SK-N-DZ (cell line): ENCODE results near the gene KRTAP5-1.

ENCODE experiments used
- DNase-seq: peaks from one replicate; pipeline ENCODE4 v3.0.0-alpha.2; 2015; ENCODE audit warnings: low spot score

Gene KRTAP5-1

GRCh38 chr11:1545432-1545831 is 39.7 kb downstream of the KRTAP5-1 start:
- no peak for DNase-seq

- no peak for DNase-seq
These were observed 40.5 kb downstream of the KRTAP5-1 start for GRCh38 chr11:1544536-1544935.

- no peak for DNase-seq
These were observed 41.3 kb downstream of the KRTAP5-1 start for GRCh38 chr11:1543606-1544263.

DNA sequence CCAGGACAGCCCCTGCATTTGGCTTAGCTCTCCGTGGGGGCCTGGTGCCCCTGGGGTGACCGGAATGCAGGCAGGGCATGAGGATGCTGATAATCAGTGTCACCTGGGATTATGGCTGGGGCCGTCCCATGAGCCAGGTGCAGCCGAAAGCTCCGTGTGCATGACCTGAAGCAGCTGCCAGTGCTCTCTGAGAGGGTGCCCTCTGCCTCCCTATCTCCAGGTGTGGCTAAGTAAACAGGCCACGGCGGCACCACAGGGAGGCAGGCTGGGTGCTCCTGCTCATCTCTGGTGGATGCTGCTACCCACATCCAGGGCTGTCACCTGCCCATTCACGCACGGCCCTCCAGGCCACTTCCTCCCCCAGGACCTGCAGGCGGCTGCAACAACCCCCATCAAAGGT is 42.8 kb downstream of the KRTAP5-1 start:
- no peak for DNase-seq

- peak; percentile 31 for DNase-seq
These were observed 43.4 kb downstream of the KRTAP5-1 start for GRCh38 chr11:1541474-1542204.

DNA sequence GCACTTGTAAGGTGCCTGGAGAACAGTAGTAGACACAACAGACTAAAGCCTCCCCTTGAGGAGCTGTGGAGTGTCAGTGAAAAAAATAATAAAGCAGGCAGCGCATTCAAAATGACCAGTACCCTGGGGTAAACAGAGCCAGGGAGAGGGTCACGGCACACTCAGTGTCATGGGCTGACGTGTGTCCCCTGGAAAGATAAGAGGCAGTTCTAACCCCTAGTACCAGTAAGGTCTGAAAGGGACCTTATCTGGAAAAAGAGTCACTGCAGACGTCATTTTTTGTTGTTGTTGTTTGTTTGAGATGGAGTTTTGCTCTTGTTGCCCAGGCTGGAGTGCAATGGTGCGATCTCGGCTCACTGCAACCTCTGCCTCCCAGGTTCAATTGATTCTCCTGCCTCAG is 45.0 kb downstream of the KRTAP5-1 start:
- no peak for DNase-seq

DNA sequence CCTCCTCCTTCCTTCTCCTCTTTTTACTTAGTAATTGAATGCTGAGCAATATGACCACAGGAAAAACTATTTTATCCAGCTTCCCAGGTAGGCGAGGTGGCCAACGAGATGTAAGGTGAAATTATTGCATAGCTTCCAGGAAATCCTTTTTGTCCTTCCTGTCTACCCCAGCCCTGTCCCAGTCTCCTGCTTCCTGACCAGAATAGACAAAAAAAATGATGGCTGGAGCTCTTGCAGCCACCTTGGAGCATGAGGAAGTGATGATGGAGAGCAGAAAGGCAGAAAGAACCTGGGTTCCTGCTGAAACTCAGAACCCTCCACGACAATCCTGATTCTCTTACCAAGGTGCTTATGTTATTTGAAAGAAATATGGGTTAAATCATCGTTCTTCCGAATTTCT is 46.9 kb downstream of the KRTAP5-1 start:
- no peak for DNase-seq

DNA sequence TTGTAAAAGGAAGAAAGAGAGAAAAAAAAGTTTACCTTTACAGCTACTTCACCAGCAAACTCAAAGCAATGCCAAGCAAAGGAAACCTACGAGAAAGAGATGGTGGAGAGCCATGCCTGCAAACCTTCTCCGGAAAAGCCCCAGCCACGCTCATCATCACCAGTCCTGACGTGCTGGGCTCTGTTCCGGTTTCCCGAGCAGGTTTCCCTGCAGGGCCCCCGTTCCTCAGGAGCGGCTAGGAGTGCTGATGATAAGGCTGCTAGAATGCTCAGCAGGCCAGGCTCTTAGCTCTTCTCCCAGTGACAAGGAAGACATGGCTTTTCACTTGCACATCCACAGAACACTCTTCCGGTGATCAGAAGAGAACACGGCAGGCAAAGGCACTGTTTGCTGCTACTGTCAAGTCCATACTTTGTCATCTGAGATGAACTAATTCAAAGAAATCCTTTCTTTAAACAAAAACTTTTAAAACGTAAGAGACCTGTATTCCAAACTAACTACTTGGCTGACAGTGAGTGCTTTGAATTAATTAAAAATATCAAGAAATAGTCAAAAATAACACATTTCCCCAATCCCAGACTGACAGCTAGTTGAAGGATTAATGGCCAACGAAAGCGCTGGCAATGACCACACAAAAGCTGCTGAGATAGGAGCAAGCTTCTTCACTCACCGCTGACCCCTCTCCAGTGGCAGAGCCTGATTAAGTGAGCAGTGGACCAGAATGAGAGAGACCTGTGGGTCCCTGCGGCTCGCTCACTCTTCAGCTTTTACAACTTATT is 48.8 kb downstream of the KRTAP5-1 start:
- DNase-seq: no peak

- no peak for DNase-seq
These were observed 50.4 kb downstream of the KRTAP5-1 start for GRCh38 chr11:1534682-1535081.
